ENCODE results near the gene NOXO1.
A peak's percentile ranks its signal among the peaks of the same experiment; 100 is the strongest.

DNA sequence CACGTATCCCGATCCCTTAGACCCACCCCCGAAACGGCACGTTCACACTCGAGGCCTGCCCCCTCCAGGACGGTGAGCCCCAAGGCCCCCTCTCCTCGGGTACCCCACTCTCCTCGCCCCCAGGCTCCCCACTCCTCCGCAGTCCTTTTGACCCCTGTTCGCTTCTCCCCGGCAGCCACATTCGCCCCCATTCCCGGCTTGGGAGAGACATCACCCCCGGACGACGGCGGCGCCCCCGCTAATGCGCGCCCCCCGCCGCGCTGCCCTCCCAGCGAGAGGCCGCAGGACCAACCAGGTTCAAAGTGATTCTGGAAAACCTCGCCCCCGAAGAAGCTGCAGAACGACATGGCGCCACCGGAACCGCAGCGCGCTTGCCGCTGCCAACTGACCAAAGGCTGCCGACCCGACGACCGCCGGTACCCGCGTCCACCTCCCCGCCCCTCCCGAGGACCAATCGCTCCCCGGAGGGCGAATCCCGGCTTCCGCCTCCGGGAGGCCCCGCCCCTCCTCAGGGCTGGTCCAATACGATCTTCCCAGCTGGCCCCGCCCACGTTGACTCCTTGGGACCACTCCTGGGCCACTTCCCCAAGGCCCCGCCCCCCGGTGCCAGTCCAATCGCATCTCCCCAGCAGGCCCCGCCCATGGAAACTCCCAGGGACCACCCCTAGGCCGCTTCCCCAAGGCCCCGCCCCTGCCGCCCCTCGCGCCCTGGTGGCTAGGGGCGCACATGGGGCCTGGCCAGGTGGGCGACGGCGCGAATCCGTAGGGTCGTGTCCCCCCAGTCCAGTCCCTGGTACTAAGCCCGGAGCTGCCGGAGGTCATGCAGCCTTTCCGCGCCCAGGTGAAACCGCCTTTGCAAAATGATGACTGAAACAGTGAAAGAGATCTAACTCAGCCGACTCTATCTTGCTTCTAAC lies 38.2 kb downstream of the NOXO1 start, which contains the start of gene MSRB1:
- TF ChIP-seq CTCF (IDR thresholded peaks at IDR 0.05; ENCODE audit: poor library complexity, severe bottlenecking) (peak; percentile 28), EP300 (conservative IDR thresholded peaks at IDR 0.05; ENCODE audit: poor library complexity, severe bottlenecking) (no peak), EZH2 (IDR thresholded peaks at IDR 0.05; ENCODE audit: borderline replicate concordance, insufficient read depth, low read length, poor library complexity, severe bottlenecking) (no peak)

All from neural cell (in vitro differentiated cells).